Measurements from ENCODE around the gene TCTN1. TPM values are rescaled to one million over a fixed set of nuclear protein-coding genes. Genes with fewer than 3 reads are reported as not detected.
A peak's percentile ranks its signal among the peaks of the same experiment; 100 is the strongest.

TCTN1 gene
- total RNA-seq, 1 experiment from 2014 or later = 58.3 TPM

GRCh38 chr12:110613071-110613770 lies 708 bp upstream of the TCTN1 start:
- POLR2A ChIA-PET (ENCODE audit: unreplicated experiment) = interaction anchor here (0.5 to 0.7 kb wide), 4 partner anchors 182 to 727 kb away, joined by 3 to 36 read pairs (median 28); no protein-coding TSS in a partner anchor
- Histone ChIP-seq H3K27me3 (ENCODE audit: insufficient read depth, low read depth) (no peaks in the 10 kb centered on the region), H4K20me1 (ENCODE audit: insufficient read depth) (no peaks in the 10 kb centered on the region), H3K9me2 (ENCODE audit: insufficient read depth) (no peaks in the 10 kb centered on the region), H3K36me3 (ENCODE audit: low read depth) (no peaks in the 10 kb centered on the region), H3K27ac (no peak overlapping the region), H3K9me3 (ENCODE audit: insufficient read depth, low read depth) (no peaks in the 10 kb centered on the region), H3K79me2 (ENCODE audit: low read depth) (peaks cover 14% of the 10 kb centered on the region; the same call in 1 of the 2 replicates), H2AFZ (peak overlapping the region; percentile 99), H3K4me3 (peak overlapping the region; percentile 80), H3K4me1 (replicated peaks; ENCODE audit: insufficient read depth) (peaks cover 21% of the 10 kb centered on the region), H3K4me2 (peak overlapping the region; percentile 96), H3F3A (ENCODE audit: insufficient read depth, low read depth) (peaks cover 10% of the 10 kb centered on the region; the same call in 1 of the 2 replicates)
- DNase-seq = no peak
- BruUV-seq (replicated peaks) = TSS peak; percentile 65
- CTCF ChIA-PET = interaction anchor here (0.7 to 1.2 kb wide), 5 partner anchors 11 to 234 kb away, joined by 3 to 9 read pairs (median 4); partner anchors contain the start of genes ARPC3 and CCDC63
- intact Hi-C loops (cut with micrococcal nuclease; ENCODE audit: unreplicated experiment) = loop anchor here (5.0 kb wide), 1 partner anchor 84 kb away; no protein-coding TSS in a partner anchor
- TF ChIP-seq, protein P1, sequence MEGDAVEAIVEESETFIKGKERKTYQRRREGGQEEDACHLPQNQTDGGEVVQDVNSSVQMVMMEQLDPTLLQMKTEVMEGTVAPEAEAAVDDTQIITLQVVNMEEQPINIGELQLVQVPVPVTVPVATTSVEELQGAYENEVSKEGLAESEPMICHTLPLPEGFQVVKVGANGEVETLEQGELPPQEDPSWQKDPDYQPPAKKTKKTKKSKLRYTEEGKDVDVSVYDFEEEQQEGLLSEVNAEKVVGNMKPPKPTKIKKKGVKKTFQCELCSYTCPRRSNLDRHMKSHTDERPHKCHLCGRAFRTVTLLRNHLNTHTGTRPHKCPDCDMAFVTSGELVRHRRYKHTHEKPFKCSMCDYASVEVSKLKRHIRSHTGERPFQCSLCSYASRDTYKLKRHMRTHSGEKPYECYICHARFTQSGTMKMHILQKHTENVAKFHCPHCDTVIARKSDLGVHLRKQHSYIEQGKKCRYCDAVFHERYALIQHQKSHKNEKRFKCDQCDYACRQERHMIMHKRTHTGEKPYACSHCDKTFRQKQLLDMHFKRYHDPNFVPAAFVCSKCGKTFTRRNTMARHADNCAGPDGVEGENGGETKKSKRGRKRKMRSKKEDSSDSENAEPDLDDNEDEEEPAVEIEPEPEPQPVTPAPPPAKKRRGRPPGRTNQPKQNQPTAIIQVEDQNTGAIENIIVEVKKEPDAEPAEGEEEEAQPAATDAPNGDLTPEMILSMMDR (conservative IDR thresholded peaks at IDR 0.05) = no peak
- TF ChIP-seq EZH2 (IDR thresholded peaks at IDR 0.05; ENCODE audit: low read depth) = no peak

DNA sequence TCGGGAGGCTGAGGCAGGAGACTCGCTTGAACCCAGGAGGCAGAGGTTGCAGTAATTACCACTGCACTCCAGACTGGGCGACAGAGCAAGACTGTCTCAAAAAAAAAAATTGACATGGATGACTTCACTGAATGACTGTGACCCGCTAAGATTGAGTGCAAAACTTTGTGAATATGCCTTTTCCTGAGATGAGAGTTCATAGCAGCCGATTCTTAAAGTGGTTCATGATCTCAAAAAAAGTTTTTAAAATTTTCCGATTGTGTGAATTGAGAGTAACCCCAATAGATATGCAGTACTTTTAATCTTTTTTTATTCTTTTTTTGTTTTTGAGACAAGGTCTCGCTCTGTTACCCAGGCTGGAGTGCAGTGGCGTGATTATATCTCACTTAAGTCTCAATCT lies 1.2 kb downstream of the TCTN1 start:
- BruUV-seq (replicated peaks) = no TSS peak
- H3K79me2 ChIP-seq (ENCODE audit: low read depth) = peaks cover 14% of the 10 kb centered on the region; the same call in 1 of the 2 replicates
- CTCF ChIA-PET = interaction anchor here (0.6 kb wide), 1 partner anchor 21 kb away, joined by 4 read pairs; no protein-coding TSS in a partner anchor

GRCh38 chr12:110616471-110617115 lies 2.7 kb downstream of the TCTN1 start:
- no peak overlapping the region for H2AFZ ChIP-seq
- no peak for DNase-seq

More for the DNA sequence above, 1.2 kb downstream of the TCTN1 start:
- Histone ChIP-seq H3K36me3 (ENCODE audit: low read depth) (no peaks in the 10 kb centered on the region), H4K20me1 (ENCODE audit: insufficient read depth) (no peaks in the 10 kb centered on the region), H3K9me3 (ENCODE audit: insufficient read depth, low read depth) (no peaks in the 10 kb centered on the region), H3K4me1 (replicated peaks; ENCODE audit: insufficient read depth) (peaks cover 12% of the 10 kb centered on the region), H3K4me2 (peak overlapping the region; percentile 96), H3F3A (ENCODE audit: insufficient read depth, low read depth) (0 out of 2 replicates have a peak, but pooled peaks cover 5% of the 10 kb centered on the region), H3K27ac (no peak overlapping the region), H2AFZ (0 out of 2 replicates have a peak overlapping the region, but pooled peaks have one; percentile 99), H3K9me2 (ENCODE audit: insufficient read depth) (no peaks in the 10 kb centered on the region), H3K27me3 (ENCODE audit: insufficient read depth, low read depth) (no peaks in the 10 kb centered on the region), H3K4me3 (peak overlapping the region; percentile 80)
- TF ChIP-seq, protein P1 (conservative IDR thresholded peaks at IDR 0.05) = no peak
- TF ChIP-seq EZH2 (IDR thresholded peaks at IDR 0.05; ENCODE audit: low read depth) = no peak
- intact Hi-C loops (cut with micrococcal nuclease; ENCODE audit: unreplicated experiment) = no loop called here
- POLR2A ChIA-PET (ENCODE audit: unreplicated experiment) = no interaction called here
- no peak for DNase-seq

More at GRCh38 chr12:110616471-110617115, 2.7 kb downstream of the TCTN1 start:
- TF ChIP-seq, protein P1 (conservative IDR thresholded peaks at IDR 0.05) = no peak
- TF ChIP-seq EZH2 (IDR thresholded peaks at IDR 0.05; ENCODE audit: low read depth) = no peak
- Histone ChIP-seq H3K36me3 (ENCODE audit: low read depth) (no peaks in the 10 kb centered on the region), H3K27ac (no peak overlapping the region), H3K4me1 (replicated peaks; ENCODE audit: insufficient read depth) (peaks cover 12% of the 10 kb centered on the region), H3K27me3 (ENCODE audit: insufficient read depth, low read depth) (no peaks in the 10 kb centered on the region), H3K9me2 (ENCODE audit: insufficient read depth) (no peaks in the 10 kb centered on the region), H3K4me3 (no peak overlapping the region), H3K79me2 (ENCODE audit: low read depth) (peaks cover 14% of the 10 kb centered on the region; the same call in 1 of the 2 replicates), H4K20me1 (ENCODE audit: insufficient read depth) (no peaks in the 10 kb centered on the region), H3K9me3 (ENCODE audit: insufficient read depth, low read depth) (no peaks in the 10 kb centered on the region), H3K4me2 (no peak overlapping the region), H3F3A (ENCODE audit: insufficient read depth, low read depth) (0 out of 2 replicates have a peak, but pooled peaks cover 5% of the 10 kb centered on the region)
- BruUV-seq (replicated peaks) = no TSS peak
- POLR2A ChIA-PET (ENCODE audit: unreplicated experiment) = interaction anchor here (0.6 kb wide), 1 partner anchor 809 kb away, joined by 3 read pairs; no protein-coding TSS in a partner anchor
- CTCF ChIA-PET = no interaction called here
- intact Hi-C loops (cut with micrococcal nuclease; ENCODE audit: unreplicated experiment) = no loop called here

Measured in PC-9 (cell line).